ENCODE data around the gene CDKN3.
"Not testable (repeated sequence)": the region's sequence is repeated elsewhere in the genome, so short reads cannot be mapped to it uniquely, and the experiment has no call there.

The CDKN3 gene

GRCh38 chr14:54438703-54439102 is 41.9 kb downstream of the CDKN3 start:
- Histone ChIP-seq H3K27ac (no peak overlapping the region), H3K4me1 (peaks cover 7% of the 10 kb centered on the region), H3K4me3 (ENCODE audit: low read depth, low read length) (no peak overlapping the region), H3K79me2 (peaks cover 32% of the 10 kb centered on the region), H3K36me3 (ENCODE audit: control insufficient read depth, insufficient read depth, low read length) (no peaks in the 10 kb centered on the region), H3K4me2 (ENCODE audit: low read length) (no peak overlapping the region), H3K9me3 (ENCODE audit: control insufficient read depth, low read length) (no peaks in the 10 kb centered on the region), H3K27me3 (ENCODE audit: control insufficient read depth, insufficient read depth, low read length) (no peaks in the 10 kb centered on the region), H3K9ac (no peak overlapping the region), H2AFZ (no peak overlapping the region)
- TF ChIP-seq CTCF (IDR thresholded peaks at IDR 0.05), result no peak

GRCh38 chr14:54440037-54440436 is 43.2 kb downstream of the CDKN3 start:
- peak overlapping the region; percentile 63 for H3K4me2 ChIP-seq (ENCODE audit: low read length)
- H3K4me3 ChIP-seq (ENCODE audit: low read depth, low read length), result peak overlapping the region; percentile 66
- H3K27me3 ChIP-seq (ENCODE audit: control insufficient read depth, insufficient read depth, low read length), result no peaks in the 10 kb centered on the region
- H3K4me1 ChIP-seq, result peaks cover 7% of the 10 kb centered on the region
- peak overlapping the region; percentile 76 for H2AFZ ChIP-seq
- H3K27ac ChIP-seq, result peak overlapping the region; percentile 77
- H3K36me3 ChIP-seq (ENCODE audit: control insufficient read depth, insufficient read depth, low read length), result no peaks in the 10 kb centered on the region
- TF ChIP-seq CTCF (IDR thresholded peaks at IDR 0.05), result no peak
- H3K9ac ChIP-seq, result no peak overlapping the region
- peaks cover 32% of the 10 kb centered on the region for H3K79me2 ChIP-seq
- H3K9me3 ChIP-seq (ENCODE audit: control insufficient read depth, low read length), result no peaks in the 10 kb centered on the region

- Histone ChIP-seq H3K4me1 (peaks cover 7% of the 10 kb centered on the region), H3K36me3 (ENCODE audit: control insufficient read depth, insufficient read depth, low read length) (no peaks in the 10 kb centered on the region), H3K4me3 (ENCODE audit: low read depth, low read length) (peak overlapping the region; percentile 66), H3K9ac (no peak overlapping the region), H3K79me2 (peaks cover 32% of the 10 kb centered on the region), H3K27me3 (ENCODE audit: control insufficient read depth, insufficient read depth, low read length) (no peaks in the 10 kb centered on the region), H3K4me2 (ENCODE audit: low read length) (peak overlapping the region; percentile 63), H2AFZ (peak overlapping the region; percentile 76), H3K27ac (peak overlapping the region; percentile 77), H3K9me3 (ENCODE audit: control insufficient read depth, low read length) (no peaks in the 10 kb centered on the region)
- no peak for TF ChIP-seq CTCF (IDR thresholded peaks at IDR 0.05)
These were observed 43.7 kb downstream of the CDKN3 start for GRCh38 chr14:54440476-54440872.

- Histone ChIP-seq H2AFZ (peak within 1 kb of the TSS; percentile 90), H3K9me3 (ENCODE audit: control insufficient read depth, low read length) (no peaks in the 10 kb centered on the region), H3K36me3 (ENCODE audit: control insufficient read depth, insufficient read depth, low read length) (no peaks in the 10 kb centered on the region), H3K4me1 (peaks cover 8% of the 10 kb centered on the region), H3K27ac (peak within 1 kb of the TSS; percentile 77), H3K4me3 (ENCODE audit: low read depth, low read length) (peak within 1 kb of the TSS; percentile 66), H3K27me3 (ENCODE audit: control insufficient read depth, insufficient read depth, low read length) (no peaks in the 10 kb centered on the region), H3K4me2 (ENCODE audit: low read length) (peak within 1 kb of the TSS; percentile 63), H3K79me2 (peaks cover 32% of the 10 kb centered on the region), H3K9ac (no peak within 1 kb of the TSS)
- peak; percentile 98 for TF ChIP-seq CTCF (IDR thresholded peaks at IDR 0.05)
These were observed 44.4 kb downstream of the CDKN3 start, which contains the start of gene CNIH1 for GRCh38 chr14:54440873-54441868. TSS of gene CNIH1 (minus strand) at chr14:54441374. CDS start at chr14:54441327, 47 bp downstream.

- H2AFZ ChIP-seq; H3K9ac ChIP-seq; H3K27ac ChIP-seq; H3K36me3 ChIP-seq (ENCODE audit: control insufficient read depth, insufficient read depth, low read length); H3K27me3 ChIP-seq (ENCODE audit: control insufficient read depth, insufficient read depth, low read length); H3K4me2 ChIP-seq (ENCODE audit: low read length); H3K9me3 ChIP-seq (ENCODE audit: control insufficient read depth, low read length); H3K4me3 ChIP-seq (ENCODE audit: low read depth, low read length): not testable (repeated sequence)
- H3K79me2 ChIP-seq, result peaks cover 22% of the 10 kb centered on the region
- H3K4me1 ChIP-seq, result peaks cover 11% of the 10 kb centered on the region
These were observed 46.2 kb downstream of the CDKN3 start for GRCh38 chr14:54442961-54443360.

Data from parathyroid adenoma (tissue), 2 donors.